RWPE2 (cell line): ENCODE results near the gene P2RX6.

ENCODE experiments used
- ATAC-seq: fragments of 200-7000 bp; cut with Tn5 transposase; 3 replicates; pipeline ENCODE4 v1.9.1; 2021; ENCODE audit warnings: low read depth
- DNase-seq: peaks from one replicate; pipeline ENCODE4 v3.0.0-alpha.2; 2020; ENCODE audit warnings: low spot score
- H3K27ac ChIP-seq: fragments of 450-650 bp; 2 replicates; pipeline ENCODE4 v1.5.1; 2017; ENCODE audit warnings: mild to moderate bottlenecking; ENCODE audit not compliant: poor library complexity, severe bottlenecking
- H3K27me3 ChIP-seq: fragments of 250-450 bp; sonication (Bioruptor Pico); 2 replicates; pipeline ENCODE4 v1.5.1; 2021; ENCODE audit warnings: mild to moderate bottlenecking, moderate library complexity; ENCODE audit not compliant: insufficient read depth, poor library complexity, severe bottlenecking
- H3K36me3 ChIP-seq: fragments of 250-450 bp; sonication (Bioruptor Pico); 2 replicates; pipeline ENCODE4 v1.5.1; 2020; ENCODE audit warnings: low read depth, mild to moderate bottlenecking, moderate library complexity
- H3K4me1 ChIP-seq: fragments of 250-450 bp; sonication (Bioruptor Pico); 2 replicates; pipeline ENCODE4 v1.5.1; 2021; ENCODE audit warnings: mild to moderate bottlenecking, moderate library complexity; ENCODE audit not compliant: insufficient read depth, poor library complexity, severe bottlenecking
- H3K4me3 ChIP-seq: fragments of 250-450 bp; sonication (Bioruptor Pico); 2 replicates; pipeline ENCODE4 v1.5.1; 2021; ENCODE audit warnings: mild to moderate bottlenecking, moderate library complexity; ENCODE audit not compliant: severe bottlenecking
- H3K9me3 ChIP-seq: fragments of 250-450 bp; sonication (Bioruptor Pico); 2 replicates; pipeline ENCODE4 v1.5.1; 2021; ENCODE audit warnings: mild to moderate bottlenecking, moderate library complexity; ENCODE audit not compliant: severe bottlenecking
- TF ChIP-seq, protein P1 (sequence below): fragments of 450-650 bp; IDR thresholded peaks from one replicate; pipeline ENCODE4 v1.5.1; 2017; ENCODE audit warnings: mild to moderate bottlenecking, moderate library complexity; ENCODE audit not compliant: poor library complexity, severe bottlenecking

The P2RX6 gene

DNA sequence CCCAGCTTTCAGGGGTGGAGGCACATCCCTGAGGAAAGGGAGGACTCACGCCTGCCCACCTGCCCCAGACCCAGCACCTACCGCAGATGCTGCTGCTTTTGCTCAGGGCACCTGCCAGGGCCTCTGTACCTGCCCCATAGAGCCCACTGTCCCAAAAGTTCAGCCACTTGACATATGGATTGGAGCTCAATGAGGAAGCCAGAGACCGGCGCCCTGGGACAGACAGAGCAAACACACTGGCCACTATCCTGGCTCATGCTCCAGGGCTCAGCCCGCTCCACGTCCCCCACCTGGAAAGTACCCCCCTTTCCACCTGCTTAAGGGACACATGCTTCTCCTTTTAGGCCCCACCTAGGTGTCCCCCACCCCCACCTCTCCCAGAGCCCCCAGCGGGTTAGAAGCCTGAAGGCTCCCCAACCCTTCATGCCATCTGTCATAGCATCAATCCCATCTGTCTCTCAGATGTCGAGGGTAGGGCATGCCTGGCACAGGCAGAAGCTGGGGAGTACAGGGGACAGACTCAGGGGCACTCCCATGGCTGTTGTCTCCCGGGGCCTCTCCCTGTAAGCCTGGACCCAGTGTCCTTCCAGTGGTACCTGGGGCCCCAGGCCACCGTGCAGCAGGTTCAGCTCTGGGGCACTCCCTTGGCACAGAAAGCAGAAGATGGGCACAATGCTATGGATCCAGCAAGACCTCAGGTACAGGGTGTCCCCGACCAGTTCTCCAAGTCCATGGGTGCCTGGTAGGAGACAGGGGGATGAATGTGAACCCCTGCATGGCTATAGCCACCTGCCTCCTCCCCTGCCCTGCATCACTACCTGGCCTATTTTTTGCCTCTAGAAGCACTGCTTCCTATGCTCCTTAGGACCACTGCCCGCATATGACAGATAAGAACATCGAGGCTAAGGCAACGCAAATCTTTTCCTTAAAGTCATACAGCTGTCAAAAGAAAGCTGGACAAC lies 2.2 kb upstream of the P2RX6 start:
- Histone ChIP-seq H3K36me3 (no peaks in the 10 kb centered on the region), H3K4me1 (peaks cover 6% of the 10 kb centered on the region), H3K27me3 (no peaks in the 10 kb centered on the region), H3K9me3 (no peaks in the 10 kb centered on the region), H3K4me3 (no peak overlapping the region), H3K27ac (no peak overlapping the region)
- ATAC-seq (no peak), DNase-seq (no peak)
- TF ChIP-seq, protein P1, sequence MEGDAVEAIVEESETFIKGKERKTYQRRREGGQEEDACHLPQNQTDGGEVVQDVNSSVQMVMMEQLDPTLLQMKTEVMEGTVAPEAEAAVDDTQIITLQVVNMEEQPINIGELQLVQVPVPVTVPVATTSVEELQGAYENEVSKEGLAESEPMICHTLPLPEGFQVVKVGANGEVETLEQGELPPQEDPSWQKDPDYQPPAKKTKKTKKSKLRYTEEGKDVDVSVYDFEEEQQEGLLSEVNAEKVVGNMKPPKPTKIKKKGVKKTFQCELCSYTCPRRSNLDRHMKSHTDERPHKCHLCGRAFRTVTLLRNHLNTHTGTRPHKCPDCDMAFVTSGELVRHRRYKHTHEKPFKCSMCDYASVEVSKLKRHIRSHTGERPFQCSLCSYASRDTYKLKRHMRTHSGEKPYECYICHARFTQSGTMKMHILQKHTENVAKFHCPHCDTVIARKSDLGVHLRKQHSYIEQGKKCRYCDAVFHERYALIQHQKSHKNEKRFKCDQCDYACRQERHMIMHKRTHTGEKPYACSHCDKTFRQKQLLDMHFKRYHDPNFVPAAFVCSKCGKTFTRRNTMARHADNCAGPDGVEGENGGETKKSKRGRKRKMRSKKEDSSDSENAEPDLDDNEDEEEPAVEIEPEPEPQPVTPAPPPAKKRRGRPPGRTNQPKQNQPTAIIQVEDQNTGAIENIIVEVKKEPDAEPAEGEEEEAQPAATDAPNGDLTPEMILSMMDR: no peak

DNA sequence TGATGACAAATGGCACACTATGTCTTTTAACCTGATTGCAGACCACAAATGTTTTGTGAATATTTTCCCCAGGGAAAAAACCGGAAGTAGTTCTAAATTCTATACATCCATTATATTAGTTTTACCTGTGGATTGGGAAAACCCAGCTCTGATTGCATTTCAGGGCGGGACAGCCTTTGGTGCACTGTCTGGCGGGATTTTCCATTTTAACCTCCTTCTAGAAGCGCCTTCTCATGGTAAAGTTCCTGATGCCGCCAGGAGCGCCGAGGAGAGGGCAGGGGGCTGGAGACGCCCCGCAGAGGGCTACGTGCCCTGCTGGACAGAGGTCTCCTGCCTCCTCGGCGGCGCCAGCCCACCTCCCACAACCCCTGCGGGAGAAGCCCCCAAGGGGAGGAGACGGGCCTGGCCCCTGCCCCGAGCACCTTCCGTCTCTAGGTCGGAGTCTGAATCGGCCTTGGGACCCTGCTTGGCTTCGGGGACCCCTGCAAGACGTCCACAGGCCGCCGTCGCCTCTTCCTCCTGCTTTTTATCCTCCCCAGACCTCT lies 1.2 kb upstream of the P2RX6 start:
- DNase-seq: no peak
- no peaks in the 10 kb centered on the region for H3K27me3 ChIP-seq
- H3K4me1 ChIP-seq: peaks cover 6% of the 10 kb centered on the region
- no peaks in the 10 kb centered on the region for H3K36me3 ChIP-seq
- H3K9me3 ChIP-seq: no peaks in the 10 kb centered on the region
- peak overlapping the region; percentile 35 for H3K4me3 ChIP-seq
- peak overlapping the region; percentile 41 for H3K27ac ChIP-seq
- peak; percentile 2; the same call in 2 of the 3 replicates for ATAC-seq
- TF ChIP-seq, protein P1: no peak

DNA sequence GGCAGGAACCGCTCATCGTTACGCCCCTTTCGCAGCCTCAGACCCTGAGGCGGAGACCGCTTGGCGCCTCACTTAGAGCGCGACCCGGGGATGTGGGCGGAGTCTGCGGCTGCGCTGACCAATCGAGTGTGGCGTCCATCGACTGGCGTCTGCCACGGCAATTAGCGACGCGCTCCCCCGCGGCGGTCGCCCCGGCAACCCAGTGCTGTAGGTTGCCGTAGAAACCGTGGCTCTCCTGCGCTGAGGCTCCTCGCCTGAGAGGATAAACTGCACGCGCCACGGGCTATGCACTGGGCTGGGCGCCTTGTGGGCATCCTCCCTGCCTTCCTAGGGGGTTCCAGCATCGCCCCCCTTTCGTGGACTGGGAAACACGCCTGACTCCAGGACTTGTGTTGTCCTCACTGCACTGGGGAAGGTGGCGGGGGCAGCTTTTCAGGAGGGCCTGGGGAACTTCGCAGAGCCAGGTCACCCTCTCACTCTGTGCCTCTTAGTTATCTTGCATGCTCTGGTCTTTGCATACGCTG lies 701 bp upstream of the P2RX6 start:
- H3K36me3 ChIP-seq: no peaks in the 10 kb centered on the region
- H3K9me3 ChIP-seq: no peaks in the 10 kb centered on the region
- TF ChIP-seq, protein P1: no peak
- DNase-seq: peak; percentile 87
- ATAC-seq: peak; percentile 86
- peaks cover 6% of the 10 kb centered on the region for H3K4me1 ChIP-seq
- H3K27ac ChIP-seq: peak overlapping the region; percentile 41
- no peaks in the 10 kb centered on the region for H3K27me3 ChIP-seq
- H3K4me3 ChIP-seq: peak overlapping the region; percentile 35

DNA sequence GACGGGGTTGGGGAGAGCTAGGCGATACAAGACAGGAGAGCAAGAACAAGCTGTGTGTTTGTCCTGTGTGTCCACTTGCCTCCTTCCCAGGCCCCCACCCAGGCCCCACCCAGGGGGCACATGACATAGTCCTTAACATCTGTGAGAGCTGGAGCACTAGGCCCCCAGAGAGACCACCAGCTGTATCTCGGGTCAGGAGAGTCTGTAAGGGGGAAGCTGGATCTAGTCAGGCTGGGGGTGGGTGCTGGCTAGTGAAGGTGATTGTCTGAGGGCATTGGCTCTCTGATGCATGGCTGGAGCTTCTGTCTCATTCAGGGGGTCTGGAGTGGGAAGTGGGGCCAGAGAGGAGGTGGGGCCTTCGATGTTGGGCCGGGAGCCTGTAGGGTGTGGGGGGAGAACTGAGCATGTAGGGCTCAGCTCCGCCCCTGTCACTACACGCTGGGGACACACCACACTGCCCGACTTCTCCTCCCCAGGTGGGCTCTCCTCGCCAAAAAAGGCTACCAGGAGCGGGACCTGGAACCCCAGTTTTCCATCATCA lies 571 bp downstream of the P2RX6 start:
- ATAC-seq: no peak
- no peak for DNase-seq
- H3K4me3 ChIP-seq: no peak overlapping the region
- H3K27ac ChIP-seq: peak overlapping the region; percentile 41
- H3K36me3 ChIP-seq: no peaks in the 10 kb centered on the region
- H3K9me3 ChIP-seq: no peaks in the 10 kb centered on the region
- H3K27me3 ChIP-seq: no peaks in the 10 kb centered on the region
- peaks cover 6% of the 10 kb centered on the region for H3K4me1 ChIP-seq
- TF ChIP-seq, protein P1: no peak
